AG04449 (cell line): ENCODE results near the gene CRYBB3.

ENCODE experiments used
- CTCF ChIA-PET: fragments of 350-600 bp; formaldehyde crosslinking; extraction: SDS; loops from one replicate; lab custom pipeline; 2021; ENCODE audit warnings: antibody characterized with exemption; lab: Yijun Ruan, JAX
- POLR2A ChIA-PET: fragments of 400-600, 350-600 bp; formaldehyde crosslinking; extraction: SDS; loops from one replicate; lab custom pipeline; 2020; ENCODE audit warnings: antibody characterized with exemption, inconsistent platforms; lab: Yijun Ruan, JAX
- DNase-seq: peaks from one replicate; pipeline ENCODE4 v3.0.0-alpha.2; 2010; ENCODE audit warnings: low read depth, low spot score
- H3K4me3 ChIP-seq: 2 replicates; pipeline ENCODE4 v1.5.1; 2011; ENCODE audit warnings: low read depth, mild to moderate bottlenecking, control low read depth, low read length
- CTCF ChIP-seq: IDR thresholded peaks from one replicate; pipeline ENCODE4 v1.5.1; 2011; ENCODE audit warnings: mild to moderate bottlenecking, moderate library complexity, low read length, control low read depth, inconsistent platforms; ENCODE audit not compliant: insufficient read depth; ENCODE audit errors: missing control alignments

The CRYBB3 gene

DNA sequence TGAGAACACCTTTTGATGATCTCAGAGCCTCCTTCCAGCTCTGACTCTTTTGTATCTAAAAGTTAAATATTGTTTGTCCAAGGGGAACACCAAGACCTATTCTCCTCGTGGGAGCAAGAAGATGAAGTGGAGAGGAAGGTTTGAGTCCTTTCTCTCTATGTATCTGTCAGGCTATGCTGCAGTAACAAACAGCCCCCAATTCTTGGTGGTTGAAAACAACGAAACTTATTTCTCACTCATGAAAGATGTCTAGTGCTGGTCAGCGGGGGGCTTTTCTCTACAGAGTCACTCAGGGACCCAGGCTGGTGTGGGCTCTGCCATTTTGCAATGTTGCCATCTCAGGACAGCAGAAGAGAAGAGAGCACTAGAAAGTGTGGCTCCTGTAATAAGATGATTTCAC, 13.6 kb downstream of the CRYBB3 start:
- TF ChIP-seq CTCF, result no peak
- DNase-seq, result no peak
- CTCF ChIA-PET, result interaction anchor here (0.8 to 0.9 kb wide), 2 partner anchors 13 to 22 kb away, joined by 3 read pairs; no protein-coding TSS in a partner anchor
- POLR2A ChIA-PET, result no interaction called here
- H3K4me3 ChIP-seq, result no peak overlapping the region

DNA sequence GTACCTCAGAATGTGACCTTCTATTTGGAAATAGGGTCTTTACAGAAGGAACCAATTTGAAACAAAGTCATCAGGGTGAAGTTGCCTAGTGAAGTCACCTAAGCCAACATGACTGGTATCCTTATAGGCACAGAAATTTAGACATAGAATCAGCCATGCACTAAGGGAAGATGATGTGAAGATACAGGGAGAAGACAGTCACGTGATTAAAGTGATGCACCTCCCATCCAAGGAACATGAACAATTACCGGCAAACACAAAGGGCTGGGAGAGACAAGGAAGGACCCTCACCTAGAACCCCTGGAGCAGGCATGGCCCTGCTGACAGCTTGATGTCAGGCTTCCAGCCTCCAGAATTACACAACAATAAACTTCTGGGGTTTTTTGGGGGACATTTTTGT, 16.6 kb downstream of the CRYBB3 start:
- CTCF ChIA-PET, result interaction anchor here (1.5 kb wide), 1 partner anchor 14 kb away, joined by 4 read pairs; no protein-coding TSS in a partner anchor
- POLR2A ChIA-PET, result no interaction called here
- H3K4me3 ChIP-seq, result no peak overlapping the region
- DNase-seq, result no peak
- no peak for TF ChIP-seq CTCF

- no peak for TF ChIP-seq CTCF
- POLR2A ChIA-PET, result no interaction called here
- no peak for DNase-seq
- CTCF ChIA-PET, result no interaction called here
- no peak within 1 kb of the TSS for H3K4me3 ChIP-seq
These were observed 19.6 kb downstream of the CRYBB3 start, which contains the start of gene CRYBB2 for GRCh38 chr22:25219211-25219689. CRYBB2 (plus strand) TSS chr22:25219639; CDS start chr22:25221430, 1,791 bp downstream.

GRCh38 chr22:25219948-25220442, 20.3 kb downstream of the CRYBB3 start:
- CTCF ChIA-PET, result no interaction called here
- POLR2A ChIA-PET, result no interaction called here

DNA sequence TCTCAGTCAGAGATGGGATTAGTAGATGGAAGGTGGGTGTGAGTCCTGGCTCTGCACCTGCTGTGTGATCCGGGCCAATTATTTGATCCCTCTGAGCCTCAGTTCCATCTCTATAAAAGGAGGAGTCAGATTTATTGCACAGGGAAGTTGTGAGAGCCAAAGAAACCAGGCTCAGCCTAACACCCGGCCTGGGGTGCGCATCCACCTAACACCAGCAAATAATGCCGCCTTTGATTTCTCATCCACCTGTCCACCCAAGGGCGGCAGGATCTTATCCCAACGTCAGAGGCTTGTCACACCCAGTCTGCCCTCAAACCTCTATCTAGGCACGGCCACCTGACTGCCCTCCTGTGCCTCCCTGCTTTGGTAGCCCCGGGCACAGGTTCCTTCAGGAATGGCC, 22.1 kb downstream of the CRYBB3 start:
- no peak for DNase-seq
- ChIA-PET CTCF (no interaction called here), POLR2A (no interaction called here)
- TF ChIP-seq CTCF, result no peak
- H3K4me3 ChIP-seq, result no peak overlapping the region

More at GRCh38 chr22:25219948-25220442, 20.3 kb downstream of the CRYBB3 start:
- H3K4me3 ChIP-seq, result no peak overlapping the region
- no peak for DNase-seq
- no peak for TF ChIP-seq CTCF

DNA sequence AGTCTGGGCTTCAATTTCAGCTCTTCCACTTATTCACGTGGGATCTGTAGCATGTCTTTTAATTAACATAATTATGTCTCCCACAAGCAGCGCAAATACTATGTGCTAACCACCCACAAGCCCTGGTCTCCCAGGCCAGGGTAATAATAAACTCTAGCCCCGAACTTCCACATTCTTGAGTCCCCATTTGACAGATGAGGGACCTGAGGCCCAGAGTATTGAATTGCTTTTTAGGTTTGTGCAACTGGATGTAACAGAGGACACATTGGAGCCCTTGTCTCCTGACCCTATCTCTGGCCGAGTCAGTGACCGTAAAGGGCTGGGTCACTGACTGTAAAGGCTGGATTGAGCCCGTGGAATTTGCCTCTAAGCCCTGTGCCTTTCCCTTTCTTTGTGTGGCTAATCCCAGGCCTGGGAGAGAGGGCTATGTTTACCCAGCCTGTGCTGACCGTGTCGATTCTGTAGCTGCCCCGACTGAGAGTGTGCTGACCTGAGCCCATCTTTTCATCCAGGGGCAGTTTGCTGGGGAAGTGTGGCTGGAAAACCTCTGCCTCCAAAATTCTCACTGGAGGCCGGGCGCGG, 23.7 kb downstream of the CRYBB3 start:
- POLR2A ChIA-PET, result no interaction called here
- no peak for DNase-seq
- CTCF ChIA-PET, result interaction anchor here (1.1 kb wide), 1 partner anchor 9 kb away, joined by 3 read pairs; no protein-coding TSS in a partner anchor
- no peak overlapping the region for H3K4me3 ChIP-seq
- no peak for TF ChIP-seq CTCF
